Measurements from ENCODE around the gene BGLAP. TPM values are rescaled to one million over a fixed set of nuclear protein-coding genes. Genes with fewer than 3 reads are reported as not detected.
"Not testable (repeated sequence)": the region's sequence is repeated elsewhere in the genome, so short reads cannot be mapped to it uniquely, and the experiment has no call there.

Gene BGLAP
- total RNA-seq, 1 donor, result not detected

- peak; percentile 97 for DNase-seq (ENCODE audit: low read depth)
- no peak for TF ChIP-seq CTCF (IDR thresholded peaks at IDR 0.05; ENCODE audit: insufficient read depth, low read depth, low read length)
- H3K4me3 ChIP-seq (ENCODE audit: low read depth, low read length), result peak within 1 kb of the TSS; percentile 95
Measured at GRCh38 chr1:156212833-156213643, 28.9 kb upstream of the BGLAP start, which contains the start of gene PMF1. Gene PMF1 (plus strand): TSS chr1:156213007. CDS start chr1:156213016, 9 bp downstream.

GRCh38 chr1:156213644-156213966 lies 28.4 kb upstream of the BGLAP start:
- no peak for DNase-seq (ENCODE audit: low read depth)
- TF ChIP-seq CTCF (IDR thresholded peaks at IDR 0.05; ENCODE audit: insufficient read depth, low read depth, low read length), result no peak
- H3K4me3 ChIP-seq (ENCODE audit: low read depth, low read length), result peak overlapping the region; percentile 95

GRCh38 chr1:156214024-156214748 lies 27.8 kb upstream of the BGLAP start:
- no peak for DNase-seq (ENCODE audit: low read depth)
- TF ChIP-seq CTCF (IDR thresholded peaks at IDR 0.05; ENCODE audit: insufficient read depth, low read depth, low read length), result no peak
- peak overlapping the region; percentile 95 for H3K4me3 ChIP-seq (ENCODE audit: low read depth, low read length)

- H3K4me3 ChIP-seq (ENCODE audit: low read depth, low read length); DNase-seq (ENCODE audit: low read depth): not testable (repeated sequence)
Measured at GRCh38 chr1:156216361-156217086, 25.5 kb upstream of the BGLAP start.

GRCh38 chr1:156217871-156218270 lies 24.1 kb upstream of the BGLAP start:
- no peak for DNase-seq (ENCODE audit: low read depth)
- H3K4me3 ChIP-seq (ENCODE audit: low read depth, low read length), result no peak overlapping the region

GRCh38 chr1:156220226-156220625 lies 21.8 kb upstream of the BGLAP start:
- no peak for TF ChIP-seq CTCF (IDR thresholded peaks at IDR 0.05; ENCODE audit: insufficient read depth, low read depth, low read length)
- no peak for DNase-seq (ENCODE audit: low read depth)
- no peak overlapping the region for H3K4me3 ChIP-seq (ENCODE audit: low read depth, low read length)

More at GRCh38 chr1:156217871-156218270, 24.1 kb upstream of the BGLAP start:
- TF ChIP-seq CTCF (IDR thresholded peaks at IDR 0.05; ENCODE audit: insufficient read depth, low read depth, low read length), result no peak
